PC-9 (cell line): ENCODE results near the gene SELENOH.

Experiments used
- CTCF ChIP-seq: fragments of 200-600 bp; sonication (generic); conservative IDR thresholded peaks from 2 replicates; pipeline ENCODE4 v1.6.1; 2017; ENCODE audit warnings: mixed run types, antibody characterized with exemption, mild to moderate bottlenecking, moderate library complexity
- EZH2 ChIP-seq: fragments of 200-600 bp; sonication (generic); IDR thresholded peaks from 2 replicates; pipeline ENCODE4 v1.8.0; 2017; ENCODE audit warnings: antibody characterized with exemption, low read depth

GRCh38 chr11:57770793-57771192 lies 29.5 kb downstream of the SELENOH start:
- TF ChIP-seq CTCF (no peak), EZH2 (no peak)
